Epithelial cell of proximal tubule (primary cell): ENCODE measurements around the gene MYMK. TPM values are rescaled to one million over a fixed set of nuclear protein-coding genes. Genes with fewer than 3 reads are reported as not detected.

Experiments
- DNase-seq: peaks from one replicate; pipeline ENCODE4 v3.0.0-alpha.2; 2011; ENCODE audit warnings: low read depth
- H3K4me3 ChIP-seq: 2 replicates; pipeline ENCODE4 v1.5.1; 2011; ENCODE audit warnings: low read depth, mild to moderate bottlenecking, low read length
- total RNA-seq: library from RNA; depleted of rRNA; stranded (reverse); fragments of >200 nt; gene quantifications from 2 replicates; pipeline ENCODE4 v1.2.3, GENCODE V29; 2015
- TF ChIP-seq, protein P1 (sequence below): conservative IDR thresholded peaks from 2 replicates; pipeline ENCODE4 v1.5.1; 2012; ENCODE audit warnings: low read depth, mild to moderate bottlenecking, low read length

The MYMK gene
- total RNA-seq, 1 donor from 2014 or later = not detected

DNA sequence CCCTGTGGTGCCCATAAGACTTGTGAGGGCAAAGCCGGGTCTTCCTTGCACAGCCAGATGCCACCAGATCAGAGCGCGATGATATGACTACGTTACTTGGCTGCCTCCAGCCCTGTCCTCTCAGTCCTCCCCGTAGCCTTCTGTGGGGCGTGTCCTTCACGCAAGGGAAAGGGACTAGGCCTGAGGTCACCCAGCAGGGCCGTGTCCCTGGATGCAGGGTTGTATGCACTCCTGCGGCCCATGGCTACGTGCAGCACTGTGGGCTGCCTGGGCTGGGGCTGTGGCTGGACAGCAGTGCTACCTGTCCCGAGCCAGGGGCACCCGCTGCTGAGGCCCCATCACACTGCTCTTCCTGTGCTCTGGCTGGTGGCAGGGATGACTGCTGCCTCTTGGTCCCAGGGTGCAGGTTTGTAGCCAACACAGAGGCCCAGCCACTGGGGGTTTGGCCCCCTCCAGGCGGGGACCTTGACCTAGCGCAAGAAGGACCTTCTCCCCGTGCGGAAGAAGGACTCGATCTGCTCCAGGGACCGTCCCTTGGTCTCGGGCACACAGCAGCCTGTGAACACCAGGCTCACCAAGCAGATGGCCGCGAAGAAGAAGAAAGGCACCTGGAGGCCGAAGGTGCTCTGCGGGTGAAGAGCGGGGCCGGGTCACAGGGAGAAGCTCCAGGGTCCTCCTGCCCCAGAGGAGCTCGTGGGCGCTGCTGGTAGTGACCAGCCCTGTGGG, 53.0 kb downstream of the MYMK start:
- TF ChIP-seq, protein P1, sequence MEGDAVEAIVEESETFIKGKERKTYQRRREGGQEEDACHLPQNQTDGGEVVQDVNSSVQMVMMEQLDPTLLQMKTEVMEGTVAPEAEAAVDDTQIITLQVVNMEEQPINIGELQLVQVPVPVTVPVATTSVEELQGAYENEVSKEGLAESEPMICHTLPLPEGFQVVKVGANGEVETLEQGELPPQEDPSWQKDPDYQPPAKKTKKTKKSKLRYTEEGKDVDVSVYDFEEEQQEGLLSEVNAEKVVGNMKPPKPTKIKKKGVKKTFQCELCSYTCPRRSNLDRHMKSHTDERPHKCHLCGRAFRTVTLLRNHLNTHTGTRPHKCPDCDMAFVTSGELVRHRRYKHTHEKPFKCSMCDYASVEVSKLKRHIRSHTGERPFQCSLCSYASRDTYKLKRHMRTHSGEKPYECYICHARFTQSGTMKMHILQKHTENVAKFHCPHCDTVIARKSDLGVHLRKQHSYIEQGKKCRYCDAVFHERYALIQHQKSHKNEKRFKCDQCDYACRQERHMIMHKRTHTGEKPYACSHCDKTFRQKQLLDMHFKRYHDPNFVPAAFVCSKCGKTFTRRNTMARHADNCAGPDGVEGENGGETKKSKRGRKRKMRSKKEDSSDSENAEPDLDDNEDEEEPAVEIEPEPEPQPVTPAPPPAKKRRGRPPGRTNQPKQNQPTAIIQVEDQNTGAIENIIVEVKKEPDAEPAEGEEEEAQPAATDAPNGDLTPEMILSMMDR = no peak
- no peak overlapping the region for H3K4me3 ChIP-seq

GRCh38 chr9:133470988-133471387, 53.8 kb downstream of the MYMK start:
- TF ChIP-seq, protein P1 = no peak
- DNase-seq = no peak

More for the DNA sequence above, 53.0 kb downstream of the MYMK start:
- DNase-seq = no peak

GRCh38 chr9:133470427-133470924, 54.3 kb downstream of the MYMK start:
- DNase-seq = no peak
- H3K4me3 ChIP-seq = no peak overlapping the region
- TF ChIP-seq, protein P1 = no peak

More at GRCh38 chr9:133470988-133471387, 53.8 kb downstream of the MYMK start:
- no peak overlapping the region for H3K4me3 ChIP-seq

GRCh38 chr9:133468777-133469421, 55.9 kb downstream of the MYMK start:
- H3K4me3 ChIP-seq = no peak overlapping the region
- TF ChIP-seq, protein P1 = no peak
- no peak for DNase-seq

DNA sequence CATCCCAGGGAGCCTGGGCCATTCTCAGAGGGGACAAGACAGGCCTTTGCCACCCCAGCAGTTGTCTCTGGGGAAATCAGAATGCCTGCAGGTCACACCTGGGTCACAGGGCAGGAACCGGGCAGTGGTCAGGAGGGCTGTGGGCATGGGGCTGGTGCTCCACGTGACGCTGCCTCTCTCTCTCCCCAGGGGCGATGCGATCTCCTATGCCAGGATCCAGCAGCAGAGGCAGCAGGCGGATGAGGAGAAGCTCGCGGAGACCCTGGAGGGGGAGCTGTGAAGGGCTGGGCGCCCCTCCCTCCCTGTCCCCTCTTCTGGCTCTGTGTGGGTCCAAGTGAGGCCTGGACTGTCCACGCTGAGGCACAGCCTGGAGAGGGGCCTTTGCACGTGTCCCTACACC, 56.4 kb downstream of the MYMK start:
- TF ChIP-seq, protein P1 = no peak
- no peak overlapping the region for H3K4me3 ChIP-seq
- DNase-seq = no peak

GRCh38 chr9:133467101-133467500, 57.7 kb downstream of the MYMK start:
- no peak overlapping the region for H3K4me3 ChIP-seq
- no peak for DNase-seq
- TF ChIP-seq, protein P1 = no peak
